ENCODE data around the gene VWA1. TPM values are rescaled to one million over a fixed set of nuclear protein-coding genes. Genes with fewer than 3 reads are reported as not detected.

VWA1 gene
- total RNA-seq, 4 donors from 2014 or later = 14.5 to 27.6 (median 19.8) TPM

- Histone ChIP-seq H3K27ac (peak overlapping the region; percentile 92), H3K4me1 (peaks cover 86% of the 10 kb centered on the region), H3K36me3 (peaks cover 9% of the 10 kb centered on the region), H3K9me3 (no peaks in the 10 kb centered on the region), H3K27me3 (no peaks in the 10 kb centered on the region), H3K4me3 (peak overlapping the region; percentile 70)
- DNase-seq (ENCODE audit: low spot score in 2 of 2) = no peak
- WGBS = no CpG with 5 or more reads among the region's 40 CpGs
- no peak for TF ChIP-seq POLR2A (IDR thresholded peaks at IDR 0.05)
- no peak for TF ChIP-seq CTCF (IDR thresholded peaks at IDR 0.05)
- TF ChIP-seq EP300 (IDR thresholded peaks at IDR 0.05) = no peak
- no peak for TF ChIP-seq POLR2AphosphoS5 (IDR thresholded peaks at IDR 0.05)
Measured at GRCh38 chr1:1435911-1436629, 580 bp downstream of the VWA1 start.

- no peak for TF ChIP-seq CTCF (IDR thresholded peaks at IDR 0.05)
- TF ChIP-seq POLR2AphosphoS5 (IDR thresholded peaks at IDR 0.05) = no peak
- no peak for TF ChIP-seq EP300 (IDR thresholded peaks at IDR 0.05)
- TF ChIP-seq POLR2A (IDR thresholded peaks at IDR 0.05) = no peak
- DNase-seq (ENCODE audit: low spot score in 2 of 2) = no peak
- WGBS = 90% methylated on average over 2 of the region's 7 CpGs
- Histone ChIP-seq H3K27me3 (no peaks in the 10 kb centered on the region), H3K4me1 (peaks cover 86% of the 10 kb centered on the region), H3K4me3 (peak overlapping the region; percentile 70), H3K36me3 (peaks cover 9% of the 10 kb centered on the region), H3K27ac (no peak overlapping the region), H3K9me3 (no peaks in the 10 kb centered on the region)
Measured at GRCh38 chr1:1436630-1437032, 1.1 kb downstream of the VWA1 start.

GRCh38 chr1:1437033-1437903, 1.8 kb downstream of the VWA1 start:
- Histone ChIP-seq H3K27me3 (no peaks in the 10 kb centered on the region), H3K4me3 (peak overlapping the region; percentile 70), H3K36me3 (peaks cover 9% of the 10 kb centered on the region), H3K4me1 (peaks cover 80% of the 10 kb centered on the region), H3K9me3 (no peaks in the 10 kb centered on the region), H3K27ac (no peak overlapping the region)
- DNase-seq (ENCODE audit: low spot score in 2 of 2) = no peak
- TF ChIP-seq POLR2A (IDR thresholded peaks at IDR 0.05) (no peak), POLR2AphosphoS5 (IDR thresholded peaks at IDR 0.05) (no peak), CTCF (IDR thresholded peaks at IDR 0.05) (no peak), EP300 (IDR thresholded peaks at IDR 0.05) (no peak)
- 80% methylated on average over 1 of the region's 31 CpGs for WGBS

- peaks cover 74% of the 10 kb centered on the region for H3K4me1 ChIP-seq
Measured at GRCh38 chr1:1437904-1438376, 2.5 kb downstream of the VWA1 start.

More at GRCh38 chr1:1437904-1438376, 2.5 kb downstream of the VWA1 start:
- H3K27ac ChIP-seq = no peak overlapping the region
- H3K9me3 ChIP-seq = no peaks in the 10 kb centered on the region
- 73% methylated on average over 2 of the region's 11 CpGs for WGBS
- no peaks in the 10 kb centered on the region for H3K27me3 ChIP-seq
- no peak for DNase-seq (ENCODE audit: low spot score in 2 of 2)
- H3K36me3 ChIP-seq = peaks cover 9% of the 10 kb centered on the region
- TF ChIP-seq POLR2A (IDR thresholded peaks at IDR 0.05) = no peak
- no peak for TF ChIP-seq CTCF (IDR thresholded peaks at IDR 0.05)
- no peak for TF ChIP-seq EP300 (IDR thresholded peaks at IDR 0.05)
- TF ChIP-seq POLR2AphosphoS5 (IDR thresholded peaks at IDR 0.05) = no peak
- H3K4me3 ChIP-seq = peak overlapping the region; percentile 13

All from suprapubic skin (tissue), 4 donors.